GM21515 (cell line): ENCODE measurements around the gene KCNQ5.

Experiments
- ATAC-seq: cut with Tn5 transposase; IDR thresholded peaks from one replicate; pipeline ENCODE4 v1.9.1; 2021; ENCODE audit not compliant: unreplicated experiment

The KCNQ5 gene

GRCh38 chr6:72792692-72793091, 170.8 kb downstream of the KCNQ5 start:
- ATAC-seq, result no peak

DNA sequence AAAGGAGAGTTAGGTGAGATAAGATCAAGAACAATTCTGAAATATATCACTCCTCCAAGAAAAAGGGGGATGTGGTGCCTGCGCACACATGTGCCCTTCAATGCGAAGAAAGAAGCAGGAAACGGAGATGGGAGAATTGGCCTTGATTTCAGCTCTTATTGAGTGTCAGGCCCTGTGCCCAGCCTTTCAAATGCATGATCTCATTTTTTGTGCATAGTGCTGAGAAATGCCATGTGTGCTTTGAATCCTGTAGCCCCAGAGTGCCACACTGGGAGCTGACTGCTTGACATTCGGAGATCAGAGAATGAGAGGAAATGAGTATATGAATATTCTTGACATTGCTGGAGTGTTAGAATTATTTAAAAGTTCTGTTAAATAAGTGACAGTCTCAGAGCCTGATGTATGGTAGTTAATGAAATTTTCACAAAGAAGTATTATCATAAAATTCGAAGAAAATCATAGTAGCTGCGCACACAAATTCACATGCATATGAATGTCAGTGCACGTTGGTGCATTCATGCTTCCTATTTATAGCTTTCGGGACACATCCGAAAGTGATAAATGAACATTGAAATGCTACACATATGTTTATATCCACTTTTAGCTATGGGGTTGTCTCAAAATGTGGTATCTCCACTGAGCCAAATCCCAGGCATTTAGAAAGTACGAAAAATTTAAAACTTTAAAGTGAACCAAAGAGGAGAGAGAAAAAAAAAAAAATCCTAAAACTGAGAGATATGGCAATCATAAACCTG, 172.0 kb downstream of the KCNQ5 start:
- ATAC-seq, result no peak

GRCh38 chr6:72798196-72798595, 176.3 kb downstream of the KCNQ5 start:
- no peak for ATAC-seq

DNA sequence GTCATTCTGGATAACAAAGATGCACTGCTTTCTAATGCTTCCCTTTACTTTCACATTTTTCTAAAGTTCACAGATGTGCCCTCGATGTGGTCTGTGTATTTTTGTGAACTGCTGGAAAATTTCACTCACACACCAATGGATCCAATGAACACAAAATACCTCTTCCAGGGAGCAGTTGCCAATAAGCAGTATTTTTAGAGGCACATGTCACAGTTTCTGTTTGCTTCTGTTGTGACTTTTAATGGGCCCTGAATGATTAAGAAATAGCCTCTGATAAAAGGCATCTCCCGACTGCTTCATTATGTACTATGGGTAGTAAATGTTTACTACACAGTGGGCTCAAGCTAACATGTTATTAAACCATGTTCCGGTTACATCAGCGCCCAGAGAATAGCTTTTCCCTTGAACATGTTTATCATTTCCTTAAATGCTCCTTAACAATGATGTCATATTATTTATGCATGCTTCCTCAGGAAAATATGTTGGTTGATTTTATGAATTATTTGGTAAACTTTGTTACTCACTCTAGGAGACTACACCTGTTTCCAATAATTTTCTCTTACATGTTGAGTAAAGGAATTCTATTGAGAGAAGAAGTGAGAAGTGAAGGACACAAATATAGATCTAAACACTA, 188.0 kb downstream of the KCNQ5 start:
- no peak for ATAC-seq

DNA sequence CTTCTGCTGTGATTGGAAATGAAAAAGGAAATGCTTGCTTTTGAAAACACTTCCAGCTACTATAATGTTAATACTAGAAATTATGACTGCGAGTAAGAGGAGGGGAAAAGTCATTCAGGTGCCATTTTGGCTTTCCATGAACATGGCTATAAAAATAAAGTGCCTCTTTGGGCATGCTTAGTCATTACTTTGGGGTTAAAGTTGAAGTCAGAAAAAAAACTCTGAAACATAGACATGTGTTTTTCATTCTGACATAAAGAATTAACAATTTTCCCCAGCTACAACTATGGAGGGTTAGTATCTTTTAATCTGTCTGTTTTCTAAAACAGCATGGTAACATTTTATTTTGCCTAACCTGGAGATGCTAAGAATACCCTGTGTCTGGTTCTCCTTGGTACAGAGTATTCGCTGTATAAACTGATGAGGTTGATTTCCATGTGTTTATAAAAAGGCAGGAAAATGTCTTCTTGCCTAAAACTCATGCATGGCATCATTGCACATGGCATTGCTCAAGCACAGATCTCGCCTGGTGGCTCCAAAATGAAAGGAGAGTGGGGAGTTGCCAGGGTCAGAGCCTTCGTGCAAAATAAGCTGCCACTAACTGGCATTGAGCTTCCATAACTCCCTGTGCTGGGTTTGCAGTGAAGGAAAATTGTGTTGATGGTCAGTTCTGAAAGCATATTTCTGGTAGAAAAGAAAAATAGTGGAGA, 188.9 kb downstream of the KCNQ5 start:
- no peak for ATAC-seq

DNA sequence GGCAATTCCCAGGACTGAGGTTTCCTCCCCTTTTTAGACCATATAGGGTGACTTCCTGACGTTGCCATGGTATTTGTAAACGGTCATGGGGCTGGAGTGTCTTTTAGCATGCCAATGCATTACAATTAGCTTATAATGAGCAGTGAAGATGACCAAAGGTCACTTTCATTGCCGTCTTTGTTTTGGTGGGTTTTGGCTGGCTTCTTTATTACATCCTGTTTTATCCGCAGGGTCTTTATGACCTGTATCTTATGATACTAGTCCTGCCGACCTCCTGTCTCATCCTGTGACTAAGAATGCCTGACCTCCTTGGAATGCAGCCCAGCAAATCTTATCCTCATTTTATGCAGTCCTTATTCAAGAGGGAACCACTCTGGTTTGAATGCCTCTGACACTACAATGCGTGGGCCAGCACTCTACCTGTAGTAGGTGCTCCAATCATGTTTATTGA, 190.1 kb downstream of the KCNQ5 start:
- no peak for ATAC-seq

DNA sequence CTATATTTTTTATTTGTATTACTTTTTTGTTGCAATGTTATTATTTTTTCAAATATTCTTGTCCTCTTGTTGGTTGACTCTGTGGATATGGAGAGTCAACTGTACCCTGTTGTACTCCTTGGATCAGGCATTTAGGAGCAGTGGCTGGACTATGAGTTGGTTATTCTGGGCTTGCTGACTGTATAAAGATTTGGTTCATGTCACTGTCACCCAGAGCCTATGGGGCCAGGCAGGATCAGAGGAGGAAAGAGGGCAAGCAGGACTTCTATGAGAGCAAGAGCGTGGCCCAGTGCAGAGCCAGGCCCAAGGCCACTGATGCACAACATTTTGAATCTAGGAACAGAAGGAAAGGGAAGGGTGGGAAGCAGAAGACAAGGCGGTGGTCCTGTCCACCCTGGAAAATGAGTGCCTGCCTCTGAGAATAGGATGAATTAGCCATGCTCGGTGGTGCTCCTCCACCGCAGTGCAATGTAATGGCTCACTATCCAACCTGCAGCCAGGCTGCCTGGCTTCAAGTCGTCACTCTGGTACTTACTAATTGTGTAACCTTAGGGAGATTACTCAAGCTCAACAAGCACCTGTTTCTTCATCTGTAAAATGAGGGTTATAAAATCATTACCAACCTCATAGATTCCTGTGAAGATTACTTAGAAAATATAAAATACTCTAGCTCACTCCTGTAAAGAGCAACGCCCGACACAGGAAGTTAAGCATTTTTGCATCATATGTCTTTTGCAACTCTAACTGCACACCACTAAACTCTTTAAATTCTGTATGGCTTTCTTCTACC, 192.1 kb downstream of the KCNQ5 start:
- no peak for ATAC-seq

- no peak for ATAC-seq
Observed at GRCh38 chr6:72816022-72816421, 194.2 kb downstream of the KCNQ5 start.

- ATAC-seq, result no peak
Observed at GRCh38 chr6:72817208-72817607, 195.3 kb downstream of the KCNQ5 start.

GRCh38 chr6:72819609-72820008, 197.7 kb downstream of the KCNQ5 start:
- no peak for ATAC-seq

DNA sequence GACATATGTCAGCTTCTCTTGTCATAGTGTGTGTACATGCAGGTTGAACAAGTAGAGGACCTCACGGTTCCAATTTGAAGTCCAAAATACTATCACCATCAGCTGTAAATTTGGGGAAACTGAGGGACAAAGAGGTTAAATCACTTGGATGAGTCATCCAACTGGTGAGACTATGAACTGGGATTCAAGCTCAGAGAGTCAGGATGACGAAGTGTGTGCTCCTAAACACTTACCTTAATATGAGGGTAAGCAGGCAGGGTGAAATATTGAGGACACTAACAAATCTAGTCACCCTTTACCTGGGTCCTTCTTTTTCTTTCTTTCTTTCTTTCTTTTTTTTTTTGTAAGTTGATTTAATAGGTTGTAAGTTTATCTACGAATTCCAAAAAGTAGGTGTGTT, 198.3 kb downstream of the KCNQ5 start:
- ATAC-seq, result no peak

GRCh38 chr6:72820906-72821305, 199.0 kb downstream of the KCNQ5 start:
- no peak for ATAC-seq

DNA sequence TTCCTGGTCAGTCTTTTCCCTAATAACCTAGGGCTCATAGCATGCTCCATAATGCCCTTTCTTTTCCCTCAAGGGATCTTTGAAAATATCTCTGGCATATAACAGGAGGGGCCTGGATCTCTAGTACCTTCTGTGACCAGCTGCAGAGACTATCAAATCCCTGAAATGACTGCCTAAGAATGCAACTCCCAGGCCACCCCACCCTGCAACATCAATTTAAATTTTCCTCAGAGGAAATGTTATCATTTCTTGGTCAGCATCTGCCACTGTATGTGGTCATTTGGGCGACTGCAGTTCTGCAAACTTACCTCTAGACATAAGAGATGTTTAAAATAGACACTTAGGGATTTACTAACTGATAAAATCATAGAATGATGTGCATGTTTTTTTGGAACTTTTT, 200.2 kb downstream of the KCNQ5 start:
- ATAC-seq, result no peak

DNA sequence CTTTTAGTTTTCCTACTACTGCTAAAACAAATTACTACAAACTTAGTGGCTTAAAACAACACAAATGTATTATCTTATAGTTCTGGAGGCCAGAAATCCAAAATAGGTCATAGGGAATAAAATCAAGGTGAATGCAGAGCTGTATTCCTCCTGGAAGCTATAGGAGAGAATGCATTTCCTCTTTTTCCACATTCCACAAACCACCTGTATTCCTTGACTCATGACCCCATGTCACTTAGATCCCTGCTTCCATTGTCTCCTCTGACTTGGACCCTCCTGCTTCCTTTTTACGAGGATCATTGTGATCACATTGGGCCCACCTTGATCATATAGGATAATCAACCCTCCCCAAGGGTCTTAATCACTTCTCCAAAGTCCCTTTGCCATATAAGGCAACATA, 200.8 kb downstream of the KCNQ5 start:
- ATAC-seq, result no peak

- ATAC-seq, result no peak
Observed at GRCh38 chr6:72824833-72825232, 203.0 kb downstream of the KCNQ5 start.

DNA sequence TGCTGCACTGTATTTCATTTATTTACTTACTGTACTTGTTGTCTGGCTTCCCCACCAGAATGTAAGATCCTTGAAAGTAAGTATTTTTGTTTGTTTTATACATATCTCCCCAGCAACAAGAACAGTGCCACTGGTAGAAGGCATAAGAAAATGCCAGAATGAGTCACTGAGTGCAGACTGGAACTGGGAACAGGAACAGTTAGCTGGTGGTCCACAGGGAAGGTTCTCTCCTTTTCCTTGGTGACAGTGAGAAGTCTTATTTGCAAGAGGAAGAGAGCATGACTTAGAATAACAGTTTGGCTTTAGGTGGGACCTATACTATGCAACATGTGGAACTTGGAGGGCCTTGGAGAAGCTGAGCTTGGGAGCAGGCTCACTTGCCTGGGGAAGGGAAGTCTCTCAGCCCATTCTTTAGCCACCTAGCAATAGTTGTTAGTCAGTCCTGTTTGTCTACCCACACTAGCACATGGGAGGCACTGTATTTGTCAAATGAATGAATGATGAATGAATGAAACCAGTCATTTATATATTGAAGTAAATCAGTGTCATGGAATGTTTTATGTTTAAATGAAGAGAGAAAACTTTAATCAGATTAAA, 203.5 kb downstream of the KCNQ5 start:
- ATAC-seq, result no peak

- no peak for ATAC-seq
Observed at GRCh38 chr6:72826037-72826436, 204.2 kb downstream of the KCNQ5 start.

DNA sequence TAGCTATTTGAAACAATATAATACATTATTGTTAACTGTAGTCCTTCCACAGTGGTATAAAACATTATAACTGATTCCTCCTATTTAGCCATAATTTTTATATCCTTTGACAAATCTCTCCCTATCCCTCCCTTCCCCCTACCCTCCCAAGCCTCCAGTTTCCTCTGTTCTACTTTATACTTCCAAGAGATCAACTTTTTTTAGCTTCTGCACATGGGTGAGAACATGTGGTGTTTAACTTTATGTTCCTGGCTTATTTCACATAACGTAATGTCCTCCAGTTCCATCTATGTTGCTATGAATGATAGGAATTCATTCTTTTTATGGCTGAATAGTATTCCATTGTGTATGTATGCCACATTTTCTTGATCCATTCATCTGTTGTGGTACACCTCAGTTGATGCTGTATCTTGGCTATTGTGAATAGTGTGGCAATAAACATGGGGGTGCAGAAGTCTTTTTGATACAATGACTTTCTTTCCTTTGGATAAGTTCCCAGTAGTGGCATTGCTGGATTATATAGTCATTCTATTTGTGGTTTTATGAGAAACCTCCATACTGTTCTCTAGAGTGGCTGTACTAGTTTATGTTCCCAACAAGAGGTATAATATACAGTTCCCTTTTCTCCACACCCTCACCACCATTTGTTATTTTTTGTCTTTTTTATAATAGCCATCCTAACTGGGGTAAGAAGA, 205.0 kb downstream of the KCNQ5 start:
- no peak for ATAC-seq

GRCh38 chr6:72828904-72829303, 207.0 kb downstream of the KCNQ5 start:
- ATAC-seq, result no peak

- ATAC-seq, result no peak
Observed at GRCh38 chr6:72832271-72832670, 210.4 kb downstream of the KCNQ5 start.
